K562 (cell line): ENCODE results near the gene OR1I1. TPM values are rescaled to one million over a fixed set of nuclear protein-coding genes. Genes with fewer than 3 reads are reported as not detected.

Experiments used
- ATAC-seq: fragments of 200-7000 bp; cut with Tn5 transposase; 3 replicates; pipeline ENCODE4 v1.9.1; 2020; ENCODE audit warnings: moderate library complexity
- BruUV-seq: library from RNA; stranded (reverse); fragments of 400-500 nt; replicated peaks from 2 replicates; lab custom pipeline; 2021; lab: Mats Ljungman, UMichigan
- CTCF ChIA-PET: fragments of 300-600 bp; formaldehyde crosslinking; extraction: SDS; loops from one replicate; lab custom pipeline; 2021; ENCODE audit warnings: low intra/inter-chr PET ratio; lab: Yijun Ruan, JAX
- POLR2A ChIA-PET: fragments of 300-600, 350-650 bp; sonication (Branson Sonifier 250); formaldehyde crosslinking; extraction: SDS; loops from one replicate; lab custom pipeline; 2021; ENCODE audit warnings: antibody characterized with exemption, inconsistent platforms; lab: Yijun Ruan, JAX
- DNase-seq, 4 experiments: peaks; one replicate each; pipeline versions ENCODE4 v3.0.0 to v3.0.0-alpha.2; 2011 to 2018; ENCODE audit warnings: low spot score in 3 of 4, mixed read lengths in 3 of 4; ENCODE audit errors: extremely low read depth in 1 of 4
- FAIRE-seq: peaks from 2 replicates; lab custom pipeline; 2011; peaks lifted over from hg19 to GRCh38; lab: Jason Lieb, UNC
- H2AFZ ChIP-seq: 2 replicates; pipeline ENCODE4 v1.6.0; 2011; ENCODE audit warnings: low read depth, low read length, control low read depth, inconsistent platforms
- H3K27ac ChIP-seq: fragments of 200-600 bp; 3 replicates; pipeline ENCODE4 v1.8.0; 2011; ENCODE audit warnings: low read depth, mild to moderate bottlenecking, control low read depth, inconsistent platforms, low read length, moderate library complexity, mixed read lengths; ENCODE audit errors: extremely low read depth
- H3K27me3 ChIP-seq, 2 experiments: fragments of 300-600 bp in 1 of 2; 2 replicates in 1 of 2; 3 replicates in 1 of 2; pipeline versions ENCODE4 v1.6.0 to v1.8.0; 2011; ENCODE audit warnings: inconsistent platforms in 2 of 2, low read length in 2 of 2, mild to moderate bottlenecking in 1 of 2, mixed read lengths in 1 of 2, moderate library complexity in 1 of 2; ENCODE audit not compliant: control insufficient read depth in 2 of 2, insufficient read depth in 2 of 2
- H3K36me3 ChIP-seq: fragments of 300-600 bp; 3 replicates; pipeline ENCODE4 v1.8.0; 2011; ENCODE audit warnings: mild to moderate bottlenecking, low read length, inconsistent platforms; ENCODE audit not compliant: control insufficient read depth, insufficient read depth
- H3K4me1 ChIP-seq, 2 experiments: fragments of 200-600 bp in 1 of 2; replicated peaks in 1 of 2; 2 replicates in 1 of 2; 3 replicates in 1 of 2; pipeline versions ENCODE4 v1.5.1 to v1.8.0; 2011; ENCODE audit warnings: inconsistent platforms in 2 of 2, low read length in 2 of 2, mild to moderate bottlenecking in 1 of 2, mixed read lengths in 1 of 2, moderate library complexity in 1 of 2; ENCODE audit not compliant: control insufficient read depth in 2 of 2, insufficient read depth in 2 of 2
- H3K4me2 ChIP-seq: 2 replicates; pipeline ENCODE4 v1.6.1; 2011; ENCODE audit warnings: low read length, control low read depth, inconsistent platforms, mixed read lengths; ENCODE audit not compliant: insufficient read depth
- H3K4me3 ChIP-seq: fragments of 200-600 bp; sonication (generic), shearing (Covaris generic); 2 replicates; pipeline ENCODE4 v1.5.1; 2016; ENCODE audit warnings: control low read depth, inconsistent platforms
- H3K79me2 ChIP-seq: fragments of 200-600 bp; 3 replicates; pipeline ENCODE4 v1.8.0; 2011; ENCODE audit warnings: low read length, inconsistent platforms; ENCODE audit not compliant: control insufficient read depth, insufficient read depth
- H3K9ac ChIP-seq, 2 experiments: 2 replicates each; pipeline versions ENCODE4 v1.6.0 to v1.6.1; 2011; ENCODE audit warnings: low read depth in 2 of 2, low read length in 2 of 2, control low read depth in 1 of 2, inconsistent platforms in 1 of 2, mild to moderate bottlenecking in 1 of 2, mixed read lengths in 1 of 2; ENCODE audit not compliant: insufficient read depth in 1 of 2
- H3K9me1 ChIP-seq: one replicate; pipeline ENCODE4 v1.6.0; 2011; ENCODE audit warnings: inconsistent platforms, mild to moderate bottlenecking, low read length, moderate library complexity; ENCODE audit not compliant: control insufficient read depth, insufficient read depth
- H3K9me3 ChIP-seq: replicated peaks from 2 replicates; pipeline ENCODE4 v1.5.1; 2011; ENCODE audit warnings: low read depth, low read length, inconsistent platforms; ENCODE audit not compliant: control insufficient read depth, insufficient read depth
- H4K20me1 ChIP-seq: replicated peaks from 2 replicates; pipeline ENCODE4 v1.6.1; 2011; ENCODE audit warnings: low read length, inconsistent platforms, mixed read lengths; ENCODE audit not compliant: control insufficient read depth, insufficient read depth
- PTRF ChIP-seq: fragments of 450-650 bp; IDR thresholded peaks from 2 replicates; pipeline ENCODE4 v1.6.1; 2016; ENCODE audit warnings: mild to moderate bottlenecking, missing genetic modification characterization, missing compliant biosample characterization
- ZNF263 ChIP-seq: sonication (generic); formaldehyde crosslinking; IDR thresholded peaks from 2 replicates; pipeline ENCODE4 v1.8.0; 2022; ENCODE audit warnings: mild to moderate bottlenecking, missing genetic modification reagents, borderline replicate concordance
- WGBS: fragments of 100-300 bp; shearing (Covaris generic); methylation state at CpG from one replicate; pipeline ENCODE4 v1.1.6; 2016; ENCODE audit warnings: low coverage, mixed read lengths; ENCODE audit not compliant: insufficient coverage; ENCODE audit errors: missing lambda C conversion rate; 5-methylcytosine and 5-hydroxymethylcytosine counted together
- in situ Hi-C: fragments of 300-500 bp; cut with MboI; formaldehyde crosslinking; loops from 4 replicates; pipeline ENCODE4 v1.15.0; 2018; ENCODE audit warnings: inconsistent platforms, mixed read lengths
- intact Hi-C: fragments of 100-400 bp; cut with micrococcal nuclease; formaldehyde crosslinking; loops from 2 replicates; pipeline ENCODE4 v1.14.2; 2022
- polyA plus RNA-seq, 8 experiments: library from polyadenylated mRNA; depleted of rRNA in 4 of 8; stranded (reverse) in 5 of 8; unstranded in 3 of 8; fragments of >200 nt; fragmentation: Nextera tagmentation in 2 of 8; fragmentation: Illumina TruSeq in 1 of 8; extraction: Ambion mirVana in 2 of 8; extraction: Trizol in 1 of 8; gene quantifications; 2 replicates each; pipeline versions ENCODE4 v1.2.1 to v1.2.3, GENCODE V29; 2011 to 2014; ENCODE audit warnings: inconsistent platforms in 1 of 8, missing spikeins in 1 of 8
- total RNA-seq, 7 experiments: library from RNA; depleted of rRNA in 6 of 7; stranded (reverse); fragments of >200 nt in 6 of 7; fragmentation: Illumina TruSeq in 2 of 7; extraction: Trizol in 2 of 7; gene quantifications; 2 replicates each; pipeline versions ENCODE4 v1.2.1 to v1.2.3, GENCODE V29; 2011 to 2021; ENCODE audit warnings: low replicate concordance in 1 of 7

Gene OR1I1
- total and polyA plus RNA-seq, 9 of the 15 experiments (the other 6 are each of a cell fraction or from before 2014, with no cell fraction given): not detected

DNA sequence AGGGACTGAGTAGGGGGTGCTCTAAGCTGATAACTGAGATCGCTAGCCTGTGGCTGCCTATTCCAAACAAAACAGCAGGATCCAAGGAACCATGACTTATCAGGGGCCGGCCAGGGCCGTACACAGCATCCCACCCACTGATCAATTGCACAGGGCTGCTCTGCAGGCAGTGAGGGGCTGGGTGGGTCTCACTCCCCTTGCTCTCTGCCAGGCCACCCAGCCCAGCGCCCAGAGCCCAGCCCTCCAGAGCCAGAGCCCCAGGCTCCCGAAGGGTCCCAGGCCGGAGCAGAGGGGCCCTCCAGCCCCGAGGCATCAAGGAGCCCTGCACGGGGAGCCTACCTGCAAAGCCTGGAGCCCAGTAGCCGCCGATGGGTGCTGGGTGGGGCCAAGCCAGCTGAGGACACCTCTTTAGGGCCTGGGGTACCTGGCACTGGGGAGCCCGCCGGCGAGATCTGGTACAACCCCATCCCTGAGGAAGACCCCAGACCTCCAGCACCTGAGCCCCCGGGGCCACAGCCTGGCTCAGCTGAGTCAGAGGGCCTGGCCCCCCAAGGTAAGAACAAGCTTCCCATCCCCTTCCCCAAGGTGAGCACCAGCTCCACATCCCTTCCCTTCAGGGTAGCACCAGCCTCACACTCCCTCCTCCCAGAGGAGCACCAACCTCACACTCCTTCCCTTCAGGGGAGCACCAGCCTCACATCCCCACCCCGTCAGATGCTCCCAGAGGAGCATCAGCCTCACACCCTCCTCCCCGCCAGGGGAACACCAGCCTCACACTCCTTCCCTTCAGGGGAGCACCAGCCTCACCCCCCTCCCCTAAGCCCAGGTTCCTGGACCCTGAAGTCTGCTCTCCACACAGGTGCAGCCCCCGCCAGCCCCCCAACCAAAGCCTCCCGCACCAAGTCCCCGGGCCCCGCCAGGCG, 27.1 kb downstream of the OR1I1 start:
- no peak overlapping the region for H2AFZ ChIP-seq
- H3K4me1 ChIP-seq: peaks cover 0 to 20% of the 10 kb centered on the region in 2 experiments; a peak in 2 of 5 replicates
- FAIRE-seq (no peak), DNase-seq (no peak), ATAC-seq (no peak)
- BruUV-seq: no TSS peak
- TF ChIP-seq ZNF263 (CRISPR knock-in tag) (peak; percentile 87), PTRF (no peak)
- no peaks in the 10 kb centered on the region for H3K79me2 ChIP-seq
- no peak overlapping the region for H3K4me2 ChIP-seq
- H3K4me3 ChIP-seq: no peak overlapping the region
- in situ Hi-C loops (no loop called here), intact Hi-C loops (no loop called here)
- H4K20me1 ChIP-seq: no peaks in the 10 kb centered on the region
- 0 out of 2 replicates have a peak, but pooled peaks cover 3% of the 10 kb centered on the region for H3K9me3 ChIP-seq
- H3K9ac ChIP-seq: no peak overlapping the region
- H3K36me3 ChIP-seq: no peaks in the 10 kb centered on the region
- ChIA-PET CTCF (interaction anchor here (0.6 kb wide), 1 partner anchor 66 kb away, joined by 3 read pairs; no protein-coding TSS in a partner anchor), POLR2A (interaction anchor here (0.6 to 0.8 kb wide), 2 partner anchors 16 to 632 kb away, joined by 3 to 4 read pairs; no protein-coding TSS in a partner anchor)
- H3K27me3 ChIP-seq: peaks cover 7 to 31% of the 10 kb centered on the region in 2 experiments; a peak in 3 of 5 replicates
- H3K27ac ChIP-seq: no peak overlapping the region
- under 1% methylated on average over 16 of the region's 21 CpGs for WGBS
- no peaks in the 10 kb centered on the region for H3K9me1 ChIP-seq
